ENCODE data around the gene JAK1. TPM values are rescaled to one million over a fixed set of nuclear protein-coding genes. Genes with fewer than 3 reads are reported as not detected.

The JAK1 gene
- total and polyA plus RNA-seq, 9 of the 15 experiments (the other 6 are each of a cell fraction or from before 2014, with no cell fraction given), result 9.7 to 44.1 (median 42.5) TPM

DNA sequence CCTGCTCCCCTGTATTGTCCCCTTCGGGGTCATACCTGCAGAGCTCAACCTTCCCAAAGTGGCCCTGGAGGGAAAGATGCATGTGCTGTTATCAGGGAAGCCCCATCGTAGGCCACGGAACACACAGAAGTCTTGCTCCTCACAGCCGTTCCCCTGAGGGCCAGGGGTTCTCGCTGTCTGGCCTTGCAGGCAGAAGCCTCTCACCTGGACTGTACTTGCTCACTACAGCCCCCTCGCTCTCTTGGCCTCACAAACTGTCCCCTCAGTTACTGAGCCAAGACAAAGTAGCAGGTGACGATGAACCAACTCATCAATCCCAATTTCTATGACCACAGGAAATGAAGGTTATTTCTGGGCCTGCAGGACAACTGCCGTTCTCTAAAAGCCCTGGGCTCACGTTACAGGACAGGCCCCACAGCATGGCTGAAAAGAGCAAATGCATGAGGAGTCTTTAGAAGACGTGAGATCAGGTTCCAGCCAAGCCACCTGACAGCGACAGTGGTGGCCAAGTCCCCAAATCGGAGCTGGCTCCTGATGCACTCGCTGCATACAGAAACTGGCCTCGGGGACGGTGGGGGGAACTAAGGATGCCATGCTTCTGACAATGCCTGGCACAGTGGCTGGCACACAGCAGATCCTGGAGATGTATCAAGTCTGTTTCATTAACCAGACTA, 126.5 kb downstream of the JAK1 start:
- FAIRE-seq (no peak), DNase-seq (ENCODE audit: extremely low read depth in 1 of 4, low spot score in 3 of 4) (no peak), ATAC-seq (no peak)
- Histone ChIP-seq H3K9me1 (ENCODE audit: control insufficient read depth, insufficient read depth, low read length) (no peaks in the 10 kb centered on the region), H3K27me3 (ENCODE audit: control insufficient read depth in 2 of 2, insufficient read depth in 2 of 2, low read length in 2 of 2) (no peaks in the 10 kb centered on the region), H4K20me1 (replicated peaks; ENCODE audit: control insufficient read depth, insufficient read depth, low read length) (no peaks in the 10 kb centered on the region), H3K4me2 (ENCODE audit: insufficient read depth, low read length) (no peak overlapping the region), H2AFZ (ENCODE audit: low read depth, low read length) (no peak overlapping the region), H3K27ac (ENCODE audit: extremely low read depth, low read depth, low read length) (no peak overlapping the region), H3K4me1 (replicated peaks in 1 of 2; ENCODE audit: control insufficient read depth in 2 of 2, insufficient read depth in 2 of 2, low read length in 2 of 2) (no peaks in the 10 kb centered on the region), H3K79me2 (ENCODE audit: control insufficient read depth, insufficient read depth, low read length) (no peaks in the 10 kb centered on the region), H3K36me3 (ENCODE audit: control insufficient read depth, insufficient read depth, low read length) (peaks cover 72% of the 10 kb centered on the region; the same call in 2 of the 3 replicates), H3K9me3 (replicated peaks; ENCODE audit: control insufficient read depth, insufficient read depth, low read depth, low read length) (no peaks in the 10 kb centered on the region), H3K9ac (ENCODE audit: insufficient read depth in 1 of 2, low read depth in 2 of 2, low read length in 2 of 2) (no peak overlapping the region), H3K4me3 (no peak overlapping the region)
- intact Hi-C loops (cut with micrococcal nuclease) (loop anchor here (5.0 kb wide), 1 partner anchor 182 kb away; no protein-coding TSS in a partner anchor), in situ Hi-C loops (cut with MboI) (no loop called here)
- POLR2A ChIA-PET, result interaction anchor here (1.7 kb wide), 1 partner anchor 82 kb away, joined by 4 read pairs; no protein-coding TSS in a partner anchor
- 93% methylated on average over 15 of the region's 15 CpGs for WGBS (ENCODE audit: insufficient coverage, low coverage, missing lambda C conversion rate)
- TF ChIP-seq ZZZ3 (IDR thresholded peaks at IDR 0.05) (no peak), ZSCAN29 (IDR thresholded peaks at IDR 0.05) (no peak), IFI16 (CRISPR knock-in tag; IDR thresholded peaks at IDR 0.05) (no peak), STAT5A (IDR thresholded peaks at IDR 0.05; ENCODE audit: borderline replicate concordance, low read length) (no peak), SIN3B (IDR thresholded peaks at IDR 0.05; ENCODE audit: low read depth) (no peak), POLR2B (IDR thresholded peaks at IDR 0.05; ENCODE audit: low read depth, partially characterized antibody) (no peak), MAZ (CRISPR knock-in tag; conservative IDR thresholded peaks at IDR 0.05 in 1 of 2, IDR thresholded peaks at IDR 0.05 in 1 of 2) (no peak)
- TF ChIP-seq, protein P1, sequence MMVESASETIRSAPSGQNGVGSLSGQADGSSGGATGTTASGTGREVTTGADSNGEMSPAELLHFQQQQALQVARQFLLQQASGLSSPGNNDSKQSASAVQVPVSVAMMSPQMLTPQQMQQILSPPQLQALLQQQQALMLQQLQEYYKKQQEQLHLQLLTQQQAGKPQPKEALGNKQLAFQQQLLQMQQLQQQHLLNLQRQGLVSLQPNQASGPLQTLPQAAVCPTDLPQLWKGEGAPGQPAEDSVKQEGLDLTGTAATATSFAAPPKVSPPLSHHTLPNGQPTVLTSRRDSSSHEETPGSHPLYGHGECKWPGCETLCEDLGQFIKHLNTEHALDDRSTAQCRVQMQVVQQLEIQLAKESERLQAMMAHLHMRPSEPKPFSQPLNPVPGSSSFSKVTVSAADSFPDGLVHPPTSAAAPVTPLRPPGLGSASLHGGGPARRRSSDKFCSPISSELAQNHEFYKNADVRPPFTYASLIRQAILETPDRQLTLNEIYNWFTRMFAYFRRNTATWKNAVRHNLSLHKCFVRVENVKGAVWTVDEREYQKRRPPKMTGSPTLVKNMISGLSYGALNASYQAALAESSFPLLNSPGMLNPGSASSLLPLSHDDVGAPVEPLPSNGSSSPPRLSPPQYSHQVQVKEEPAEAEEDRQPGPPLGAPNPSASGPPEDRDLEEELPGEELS (CRISPR knock-in tag; IDR thresholded peaks at IDR 0.05; ENCODE audit: borderline replicate concordance), result no peak
- TF ChIP-seq, protein P2, sequence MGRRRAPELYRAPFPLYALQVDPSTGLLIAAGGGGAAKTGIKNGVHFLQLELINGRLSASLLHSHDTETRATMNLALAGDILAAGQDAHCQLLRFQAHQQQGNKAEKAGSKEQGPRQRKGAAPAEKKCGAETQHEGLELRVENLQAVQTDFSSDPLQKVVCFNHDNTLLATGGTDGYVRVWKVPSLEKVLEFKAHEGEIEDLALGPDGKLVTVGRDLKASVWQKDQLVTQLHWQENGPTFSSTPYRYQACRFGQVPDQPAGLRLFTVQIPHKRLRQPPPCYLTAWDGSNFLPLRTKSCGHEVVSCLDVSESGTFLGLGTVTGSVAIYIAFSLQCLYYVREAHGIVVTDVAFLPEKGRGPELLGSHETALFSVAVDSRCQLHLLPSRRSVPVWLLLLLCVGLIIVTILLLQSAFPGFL (CRISPR knock-in tag; IDR thresholded peaks at IDR 0.05), result no peak
- TF ChIP-seq, protein P3, sequence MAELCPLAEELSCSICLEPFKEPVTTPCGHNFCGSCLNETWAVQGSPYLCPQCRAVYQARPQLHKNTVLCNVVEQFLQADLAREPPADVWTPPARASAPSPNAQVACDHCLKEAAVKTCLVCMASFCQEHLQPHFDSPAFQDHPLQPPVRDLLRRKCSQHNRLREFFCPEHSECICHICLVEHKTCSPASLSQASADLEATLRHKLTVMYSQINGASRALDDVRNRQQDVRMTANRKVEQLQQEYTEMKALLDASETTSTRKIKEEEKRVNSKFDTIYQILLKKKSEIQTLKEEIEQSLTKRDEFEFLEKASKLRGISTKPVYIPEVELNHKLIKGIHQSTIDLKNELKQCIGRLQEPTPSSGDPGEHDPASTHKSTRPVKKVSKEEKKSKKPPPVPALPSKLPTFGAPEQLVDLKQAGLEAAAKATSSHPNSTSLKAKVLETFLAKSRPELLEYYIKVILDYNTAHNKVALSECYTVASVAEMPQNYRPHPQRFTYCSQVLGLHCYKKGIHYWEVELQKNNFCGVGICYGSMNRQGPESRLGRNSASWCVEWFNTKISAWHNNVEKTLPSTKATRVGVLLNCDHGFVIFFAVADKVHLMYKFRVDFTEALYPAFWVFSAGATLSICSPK (IDR thresholded peaks at IDR 0.05; ENCODE audit: borderline replicate concordance), result no peak
- no TSS peak for BruUV-seq (replicated peaks)
- CTCF ChIA-PET (ENCODE audit: low intra/inter-chr PET ratio), result no interaction called here

Data from K562 (cell line).